ENCODE measurements around the gene ZBTB16.

DNA sequence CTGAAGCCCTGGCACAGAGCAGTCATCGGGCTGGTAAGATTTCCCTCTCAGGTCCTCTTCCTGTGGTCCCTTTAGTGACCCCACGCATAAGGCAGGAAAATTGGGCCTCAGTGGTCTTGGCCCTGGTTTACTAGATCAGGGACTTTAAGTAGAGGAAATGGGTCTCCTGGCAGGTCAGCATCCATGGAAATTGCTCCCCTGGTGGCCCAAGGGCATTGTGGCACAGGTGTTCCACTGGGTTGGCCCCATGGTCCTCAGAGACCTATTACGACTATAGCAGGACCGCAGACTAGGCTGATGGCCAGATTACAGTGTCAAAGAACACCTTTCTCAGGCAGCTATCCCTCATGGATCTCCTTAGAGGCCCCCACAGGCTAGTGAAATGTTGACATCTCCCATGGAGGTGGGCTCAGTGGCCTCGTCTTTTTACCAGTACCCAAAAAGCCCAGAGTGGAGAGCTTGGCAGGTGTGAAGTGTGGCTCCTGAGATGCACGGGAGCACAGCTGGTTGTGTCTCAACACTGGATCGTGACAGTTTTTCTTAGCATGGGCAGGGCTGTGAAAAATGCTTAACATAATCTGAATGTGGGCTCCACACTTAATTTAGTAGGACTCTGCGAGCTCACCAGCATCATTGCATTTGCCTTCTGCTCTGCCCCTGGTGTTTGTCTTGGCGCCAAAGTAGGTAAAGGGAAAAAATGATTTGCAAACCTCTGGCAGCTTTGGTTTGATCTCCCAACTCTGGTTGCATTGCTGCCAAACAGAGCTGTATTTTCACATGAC is 74.2 kb downstream of the ZBTB16 start:
- TF ChIP-seq, protein P1, sequence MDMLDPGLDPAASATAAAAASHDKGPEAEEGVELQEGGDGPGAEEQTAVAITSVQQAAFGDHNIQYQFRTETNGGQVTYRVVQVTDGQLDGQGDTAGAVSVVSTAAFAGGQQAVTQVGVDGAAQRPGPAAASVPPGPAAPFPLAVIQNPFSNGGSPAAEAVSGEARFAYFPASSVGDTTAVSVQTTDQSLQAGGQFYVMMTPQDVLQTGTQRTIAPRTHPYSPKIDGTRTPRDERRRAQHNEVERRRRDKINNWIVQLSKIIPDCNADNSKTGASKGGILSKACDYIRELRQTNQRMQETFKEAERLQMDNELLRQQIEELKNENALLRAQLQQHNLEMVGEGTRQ (IDR thresholded peaks at IDR 0.05; ENCODE audit: low read depth, low read length), result no peak
- TF ChIP-seq CTCF (conservative IDR thresholded peaks at IDR 0.05; ENCODE audit: low read depth, low read length) (no peak), POLR2A (IDR thresholded peaks at IDR 0.05; ENCODE audit: low read depth, low read length) (no peak), FOS (IDR thresholded peaks at IDR 0.05; ENCODE audit: low read depth, low read length) (no peak), MAZ (IDR thresholded peaks at IDR 0.05; ENCODE audit: borderline replicate concordance, low read depth, low read length) (no peak)

Measured in IMR-90 (cell line).